GM19238 (cell line): ENCODE data around the gene LRIG1.

Experiments used
- DNase-seq: peaks from one replicate; pipeline ENCODE4 v3.0.0; 2011; ENCODE audit warnings: low spot score; ENCODE audit not compliant: insufficient read length

The LRIG1 gene

DNA sequence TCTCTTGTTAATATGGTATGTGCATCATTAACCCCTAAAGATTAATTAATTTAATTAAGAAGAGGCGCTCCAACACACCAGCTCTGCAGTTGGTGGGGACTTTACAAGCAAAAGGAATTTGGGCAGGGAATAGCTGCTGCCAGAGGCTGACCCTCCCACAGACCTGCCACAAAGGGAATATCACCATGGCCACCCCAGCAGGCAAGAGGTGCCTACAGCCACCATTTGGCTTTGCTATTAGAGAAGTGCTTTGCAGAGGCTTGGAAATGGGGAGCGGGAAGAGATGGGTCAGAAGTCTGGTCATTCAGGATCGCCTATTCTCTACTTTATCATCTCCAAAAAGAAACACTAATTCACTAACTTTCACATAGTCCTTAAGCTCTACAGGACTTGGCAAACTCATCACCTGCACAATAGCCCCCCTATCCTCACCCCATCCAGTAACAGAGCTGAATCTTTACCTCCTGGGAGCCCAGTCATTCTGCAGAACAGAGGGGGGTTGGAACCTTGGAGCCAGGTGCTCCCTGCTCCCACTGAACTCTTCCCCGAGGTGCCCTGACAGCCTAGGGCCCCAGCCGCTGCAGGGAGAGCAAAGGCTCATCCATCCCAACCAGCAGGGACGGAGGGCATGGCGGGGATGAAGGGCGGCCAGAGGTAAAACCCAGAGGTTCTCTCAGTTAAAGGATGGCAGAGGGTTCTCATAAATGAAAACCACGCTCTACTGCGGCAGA is 29.7 kb downstream of the LRIG1 start:
- DNase-seq, result no peak

DNA sequence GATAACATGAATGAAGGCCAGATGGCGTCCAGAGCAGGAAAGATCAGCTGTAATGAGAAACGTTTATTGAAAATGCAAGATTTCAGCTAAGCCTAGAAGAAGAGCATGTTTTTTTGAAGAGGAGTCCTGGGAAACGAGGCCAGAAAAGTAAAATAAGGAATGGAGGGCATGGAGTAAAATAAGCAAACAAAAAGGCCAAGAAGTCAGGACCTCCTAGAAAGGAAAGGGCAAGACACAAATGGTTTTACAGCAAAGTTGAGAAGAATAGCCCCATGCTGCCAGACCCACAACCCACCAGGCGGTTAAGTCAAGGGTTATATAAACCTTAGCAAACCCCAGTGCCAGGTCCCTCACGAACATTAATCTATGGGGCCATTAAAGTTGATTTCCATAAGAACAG is 30.5 kb downstream of the LRIG1 start:
- no peak for DNase-seq

DNA sequence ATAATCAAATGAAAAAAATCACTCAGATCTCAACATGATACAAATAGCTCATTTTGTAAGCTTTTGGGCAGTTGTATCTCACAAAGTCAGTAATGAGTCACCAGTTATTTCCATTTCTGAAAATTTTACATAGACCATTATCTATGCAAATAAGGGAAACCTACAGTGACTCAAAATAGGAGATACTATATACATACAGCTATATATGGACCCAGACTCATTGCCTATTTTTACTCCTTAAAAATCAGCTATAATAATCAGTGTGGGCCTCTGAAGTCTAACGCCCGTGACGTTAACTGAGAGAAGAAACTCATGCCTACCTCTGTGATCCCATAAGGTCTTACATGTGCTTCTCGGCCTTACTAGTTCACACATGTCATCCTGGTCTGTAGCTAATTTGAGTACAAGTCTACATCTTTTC is 31.6 kb downstream of the LRIG1 start:
- no peak for DNase-seq

DNA sequence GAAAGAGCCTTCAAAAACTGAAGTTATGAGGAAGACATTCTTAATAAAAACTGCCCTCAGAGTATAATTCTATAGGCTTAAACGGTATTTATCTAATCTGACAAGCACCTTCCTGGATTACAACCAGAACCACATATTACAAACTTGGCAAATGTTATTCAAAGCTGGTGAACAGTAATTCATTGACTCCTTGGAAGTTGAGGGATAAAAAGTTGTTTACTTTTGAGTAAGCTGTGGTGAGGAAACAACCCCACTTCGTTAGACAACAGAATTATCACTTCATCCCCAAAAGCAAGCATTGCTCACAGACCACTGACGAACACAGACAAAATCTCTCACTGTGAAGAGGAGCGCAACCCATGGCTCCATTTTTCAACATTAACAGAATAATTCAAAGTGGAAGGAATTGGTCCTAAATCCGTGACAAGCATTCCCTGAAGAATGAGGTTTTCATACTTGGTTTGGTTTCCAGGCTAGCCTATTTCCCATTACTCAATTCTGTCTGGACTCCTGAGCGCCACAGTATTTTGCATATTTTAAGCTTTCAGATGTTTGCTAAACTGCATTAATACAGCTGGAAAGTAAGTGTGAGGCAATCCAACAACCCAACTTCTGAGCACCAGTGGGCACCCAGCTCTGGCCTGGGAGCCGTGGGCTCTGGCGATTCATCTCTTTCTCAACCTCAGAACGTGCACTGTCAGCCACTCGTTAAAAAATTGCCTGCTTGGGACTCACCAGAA is 32.7 kb downstream of the LRIG1 start:
- no peak for DNase-seq

DNA sequence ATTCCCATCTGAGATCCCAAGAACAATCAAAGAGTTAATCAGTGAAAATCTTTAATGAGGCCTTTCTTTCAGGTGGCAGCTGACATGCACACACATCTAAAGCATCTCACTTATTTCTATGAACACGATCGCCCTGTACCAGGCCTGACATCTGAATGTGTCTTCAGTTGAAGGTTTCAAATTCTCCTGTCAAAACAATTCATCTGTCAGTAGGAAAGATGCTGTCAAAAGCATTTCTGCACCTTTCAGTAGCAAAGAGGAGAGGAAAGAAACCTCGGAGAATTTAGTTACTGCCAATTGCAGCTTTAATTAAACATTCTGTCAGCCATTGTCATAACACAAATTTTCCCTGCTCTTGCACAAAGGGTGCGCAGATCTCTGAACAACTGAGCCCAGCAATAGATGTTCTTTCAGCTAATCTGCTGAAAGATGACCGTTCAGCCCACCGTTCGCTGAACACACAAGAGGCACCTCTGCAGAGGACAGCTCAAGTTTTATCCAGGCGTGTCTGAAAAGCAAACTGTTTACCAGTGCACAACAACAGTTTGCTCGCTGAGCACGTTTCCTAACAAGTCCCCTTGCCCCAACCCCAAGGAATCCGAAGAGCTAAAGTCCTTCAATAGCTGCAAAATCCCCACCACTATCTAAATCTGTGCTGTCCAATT is 34.1 kb downstream of the LRIG1 start:
- DNase-seq, result no peak

DNA sequence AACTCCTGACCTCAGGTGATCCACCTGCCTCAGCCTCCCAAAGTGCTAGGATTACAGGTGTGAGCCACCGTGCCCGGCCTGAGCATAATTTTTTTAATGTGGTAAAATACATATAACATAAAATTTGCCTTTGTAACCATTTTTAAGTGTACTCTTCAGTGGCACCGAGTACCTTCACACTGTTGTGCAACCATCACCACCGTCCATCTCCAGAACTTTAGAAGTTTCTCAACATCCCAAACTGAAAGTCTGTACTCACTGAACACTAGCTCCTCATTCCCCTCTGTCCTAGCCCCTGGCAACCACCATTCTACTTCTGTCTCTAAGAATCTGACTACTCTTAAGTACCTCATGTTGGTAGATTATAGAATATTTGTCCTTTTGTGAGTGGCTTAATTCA is 35.2 kb downstream of the LRIG1 start:
- DNase-seq, result no peak

DNA sequence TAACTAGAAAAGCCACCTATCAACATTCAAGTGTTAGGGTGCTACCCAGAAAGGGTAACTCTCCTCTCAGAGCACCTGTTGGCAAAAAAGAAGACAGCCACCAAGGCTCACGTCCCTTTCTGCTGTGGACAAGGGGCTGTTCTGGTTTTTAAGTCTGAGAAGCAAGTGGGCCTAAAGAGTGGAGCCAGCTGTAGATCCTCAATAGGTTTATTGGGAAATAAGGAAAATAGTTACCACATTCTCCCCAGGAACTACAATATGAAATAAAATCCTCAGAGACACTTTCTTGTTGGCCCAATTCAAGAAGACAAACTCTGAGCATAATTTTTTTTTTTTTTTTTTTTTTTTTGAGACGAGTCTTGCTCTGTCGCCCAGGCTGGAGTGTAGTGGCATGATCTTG is 35.8 kb downstream of the LRIG1 start:
- no peak for DNase-seq

DNA sequence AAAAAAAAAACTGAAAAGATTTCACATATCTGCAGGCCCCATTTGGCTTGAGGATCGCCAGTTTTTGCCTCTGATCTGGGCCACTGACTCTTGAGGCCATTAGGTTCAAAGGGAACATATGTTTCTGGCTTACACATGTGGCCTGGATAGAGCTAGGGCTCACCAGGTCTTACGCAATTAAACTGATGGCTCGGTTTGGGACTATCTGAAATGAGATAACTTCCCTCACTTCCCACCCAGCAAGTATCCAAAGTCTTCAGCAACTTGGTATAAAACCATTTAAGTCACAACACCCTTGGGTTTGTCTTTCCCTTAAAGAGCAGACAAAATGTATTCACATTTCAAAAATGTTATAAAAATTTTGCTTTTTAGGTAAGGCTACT is 36.3 kb downstream of the LRIG1 start:
- DNase-seq, result no peak

DNA sequence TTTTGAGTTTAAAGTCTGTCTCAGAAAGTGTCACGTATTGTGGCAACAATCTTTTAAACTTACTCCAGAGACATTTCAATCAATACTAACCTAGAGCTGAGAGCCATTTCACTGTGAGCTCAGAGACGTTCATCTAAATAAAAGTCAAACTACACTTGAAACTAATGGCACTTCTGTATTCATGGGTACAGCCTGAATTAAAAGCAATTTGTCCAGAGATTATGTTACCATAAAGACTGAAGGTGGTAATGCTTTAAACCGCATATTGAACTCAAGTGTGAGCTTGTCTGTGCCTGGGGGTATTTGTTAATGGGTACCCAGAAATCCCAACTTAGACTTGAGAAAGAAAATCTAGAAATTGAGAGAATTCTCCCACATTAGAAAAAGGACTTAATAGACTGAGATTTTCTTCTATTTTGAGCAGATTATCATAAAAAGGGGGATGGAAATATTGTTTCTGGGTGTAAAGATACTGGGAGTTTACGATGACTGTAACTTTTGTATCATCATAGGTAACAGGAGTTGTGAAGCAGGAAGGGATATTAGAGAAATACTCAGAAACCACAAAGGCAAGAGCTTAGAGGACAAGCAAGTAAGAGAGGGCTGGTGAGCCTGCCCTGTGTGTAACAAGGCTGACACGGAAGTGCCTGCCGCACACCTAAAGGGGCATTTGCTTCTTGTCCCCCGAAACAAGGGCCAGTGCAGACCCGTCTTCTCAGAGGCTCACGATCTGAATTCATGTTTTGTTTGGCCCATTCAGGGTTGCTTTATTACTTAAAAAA is 36.9 kb downstream of the LRIG1 start:
- no peak for DNase-seq

DNA sequence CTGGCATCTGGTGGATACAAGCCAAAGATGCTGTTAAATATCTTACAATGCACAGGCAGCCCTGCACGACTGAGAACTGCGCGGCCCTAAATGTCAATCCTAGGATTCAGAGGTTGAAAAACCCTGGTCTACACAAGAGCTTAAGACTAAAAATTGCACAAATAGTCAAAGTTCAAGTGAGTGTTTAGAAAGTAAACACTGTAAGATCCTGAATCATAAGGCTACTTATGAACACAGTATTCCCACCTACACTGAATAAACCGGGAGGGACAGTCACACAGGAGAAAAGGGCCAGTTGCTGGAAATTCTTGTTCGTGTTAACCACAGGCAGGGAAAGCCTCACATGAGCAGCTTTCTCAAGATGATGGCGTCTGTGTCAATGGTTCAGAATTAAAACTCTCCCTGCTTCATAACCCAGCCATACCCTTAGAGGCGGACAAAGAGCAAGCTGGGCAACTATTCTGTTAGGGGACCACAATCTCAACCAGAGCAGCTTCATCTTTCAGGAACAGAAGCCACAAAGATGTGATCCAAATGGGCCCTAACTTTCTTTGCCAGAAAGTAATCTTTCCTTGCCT is 37.7 kb downstream of the LRIG1 start:
- no peak for DNase-seq

DNA sequence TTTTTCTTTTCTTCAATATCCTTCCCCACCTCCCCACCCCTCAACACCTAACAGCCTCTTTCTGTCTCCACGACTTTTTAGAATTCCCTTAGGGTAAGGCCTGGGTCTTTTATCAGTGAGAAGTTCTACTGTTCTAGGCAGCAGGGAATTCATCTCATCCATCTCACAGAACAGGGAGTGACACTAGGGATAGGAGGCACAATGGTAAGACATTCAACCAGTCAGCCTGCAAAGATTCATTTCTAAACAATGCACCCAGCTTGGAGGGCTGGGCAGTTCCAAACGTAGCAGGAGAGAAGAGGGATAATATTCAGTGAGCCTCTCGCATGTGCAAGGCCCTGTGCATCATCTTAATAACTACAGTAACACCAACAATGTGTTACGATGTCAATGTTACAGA is 43.6 kb downstream of the LRIG1 start:
- no peak for DNase-seq

DNA sequence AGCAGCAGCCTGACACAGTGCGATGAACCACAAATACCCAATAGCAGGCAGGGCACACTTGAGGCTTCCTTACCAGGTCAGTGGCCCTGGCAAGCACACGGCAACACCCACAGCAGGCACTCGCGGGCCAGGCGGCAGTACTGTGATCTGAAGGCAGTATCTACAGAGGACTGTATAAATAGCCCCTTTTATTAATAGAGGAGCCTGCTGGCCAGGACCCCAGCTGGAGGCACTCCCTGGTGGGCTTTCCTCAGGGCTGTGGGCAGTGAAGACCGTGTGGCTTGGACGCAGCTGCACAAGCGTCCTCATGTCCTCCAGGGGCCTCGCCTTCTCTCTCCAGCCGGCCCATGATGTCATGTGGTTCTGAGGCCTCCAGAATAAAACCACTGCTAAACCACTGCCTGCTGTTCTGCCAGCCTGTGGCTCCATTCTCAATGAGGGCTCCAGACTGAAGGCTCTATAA is 44.1 kb downstream of the LRIG1 start:
- no peak for DNase-seq

DNA sequence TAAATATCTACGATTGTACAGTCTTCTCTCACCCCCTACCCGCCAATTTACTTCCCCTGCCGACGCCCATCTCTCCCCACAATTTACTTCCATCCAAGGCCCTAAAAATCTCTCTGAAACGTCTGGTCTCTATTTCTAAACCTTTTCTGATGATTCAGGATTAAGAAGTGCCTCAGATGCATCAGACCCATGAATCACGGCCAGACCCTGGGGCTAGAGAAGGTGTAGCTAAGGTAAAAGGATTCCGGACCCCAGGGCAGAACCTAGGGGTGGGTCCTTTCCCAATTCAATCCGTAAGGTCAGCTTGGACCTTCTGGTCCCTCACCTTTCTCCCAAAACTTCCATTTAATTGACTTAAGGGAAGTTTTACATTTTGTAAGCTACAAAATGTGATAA is 46.4 kb downstream of the LRIG1 start:
- DNase-seq, result no peak

DNA sequence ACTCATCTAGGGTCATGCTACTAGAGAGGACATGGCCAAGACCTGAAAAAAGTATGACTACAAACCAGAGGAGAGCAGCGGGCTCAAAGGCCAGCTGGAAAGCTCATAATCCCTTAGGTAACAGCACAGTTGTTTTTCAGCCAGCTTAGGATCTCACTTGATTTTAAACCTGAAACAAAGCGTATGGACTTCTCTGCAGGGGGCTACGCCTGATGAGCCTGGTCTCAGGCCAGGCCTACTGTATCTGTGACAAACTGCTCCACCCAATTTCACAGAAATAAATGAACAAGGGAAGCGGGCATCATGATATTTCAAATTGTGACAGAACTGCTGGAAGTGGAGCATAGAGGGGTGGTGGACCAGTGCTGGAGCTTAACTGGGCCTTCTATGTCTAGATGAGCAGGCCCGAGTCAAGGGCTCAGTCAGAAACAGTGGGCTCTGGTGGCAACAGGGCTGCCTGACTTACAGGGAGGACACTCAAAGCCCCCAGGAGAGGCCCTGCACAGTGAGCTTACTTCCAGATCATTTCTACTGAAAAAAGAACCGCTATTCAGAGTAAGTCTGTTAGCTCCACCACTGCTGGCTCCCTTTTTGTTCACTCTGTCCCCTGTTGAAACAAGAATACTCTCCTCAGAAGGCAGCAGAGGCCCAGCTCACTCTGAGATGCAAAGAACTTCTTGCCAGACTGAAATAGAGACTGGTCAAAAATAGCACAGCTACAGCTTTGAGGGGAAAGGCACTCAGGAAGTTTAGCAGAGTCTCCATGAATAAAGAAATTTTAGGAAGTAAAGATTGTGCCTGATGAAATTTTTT is 47.0 kb downstream of the LRIG1 start:
- no peak for DNase-seq

DNA sequence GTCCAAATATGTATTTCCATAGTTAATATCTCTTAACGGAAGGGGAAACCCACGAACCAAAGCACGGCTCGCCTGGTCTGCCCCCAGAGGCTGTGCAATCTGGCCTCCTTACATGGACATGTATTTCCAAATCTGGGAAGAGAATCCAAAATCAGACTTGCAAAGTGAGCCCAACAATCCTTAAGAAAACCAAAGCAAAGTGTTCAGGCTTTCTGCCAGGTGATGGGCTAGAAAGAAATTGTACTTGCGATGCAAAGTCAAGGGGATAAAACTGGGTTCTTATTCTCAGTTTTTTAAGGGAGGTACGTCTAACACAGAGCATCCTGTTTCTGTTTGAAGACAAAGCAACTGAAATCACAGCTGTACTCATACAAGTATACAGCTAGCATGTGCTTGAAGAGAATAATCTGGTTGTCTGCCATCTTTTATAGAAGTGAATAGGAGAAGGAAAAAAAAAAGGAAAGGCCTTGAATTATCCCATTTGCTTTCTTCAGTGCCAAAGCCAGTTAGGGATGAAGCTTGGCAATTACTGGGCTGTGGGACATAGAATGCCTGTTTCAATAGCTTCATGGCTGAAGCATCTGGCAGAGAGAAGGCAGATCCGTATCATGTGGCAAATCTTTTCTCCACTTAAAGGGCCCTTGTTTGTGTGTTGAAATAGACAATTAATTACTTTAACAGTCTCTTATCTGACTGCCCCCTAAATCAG is 48.4 kb downstream of the LRIG1 start:
- no peak for DNase-seq

DNA sequence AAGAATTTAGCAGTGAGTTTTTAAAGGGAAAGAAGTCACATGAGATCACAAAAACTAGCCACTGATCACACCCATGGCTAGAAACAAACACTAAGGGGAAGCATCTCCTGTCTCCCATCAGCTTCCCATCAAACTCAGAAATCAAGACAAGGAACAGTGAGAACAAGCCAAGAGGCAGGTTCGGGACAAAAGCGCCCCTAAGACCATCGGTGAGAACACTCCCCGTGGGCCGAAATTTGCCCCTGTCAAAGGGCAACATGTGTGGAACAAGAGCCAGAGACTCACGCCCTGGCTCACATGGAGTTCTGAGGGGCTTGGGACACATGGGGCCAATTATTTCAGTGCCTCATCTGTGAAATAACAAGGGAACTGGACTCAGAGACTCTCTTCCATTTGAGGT is 49.1 kb downstream of the LRIG1 start:
- no peak for DNase-seq

DNA sequence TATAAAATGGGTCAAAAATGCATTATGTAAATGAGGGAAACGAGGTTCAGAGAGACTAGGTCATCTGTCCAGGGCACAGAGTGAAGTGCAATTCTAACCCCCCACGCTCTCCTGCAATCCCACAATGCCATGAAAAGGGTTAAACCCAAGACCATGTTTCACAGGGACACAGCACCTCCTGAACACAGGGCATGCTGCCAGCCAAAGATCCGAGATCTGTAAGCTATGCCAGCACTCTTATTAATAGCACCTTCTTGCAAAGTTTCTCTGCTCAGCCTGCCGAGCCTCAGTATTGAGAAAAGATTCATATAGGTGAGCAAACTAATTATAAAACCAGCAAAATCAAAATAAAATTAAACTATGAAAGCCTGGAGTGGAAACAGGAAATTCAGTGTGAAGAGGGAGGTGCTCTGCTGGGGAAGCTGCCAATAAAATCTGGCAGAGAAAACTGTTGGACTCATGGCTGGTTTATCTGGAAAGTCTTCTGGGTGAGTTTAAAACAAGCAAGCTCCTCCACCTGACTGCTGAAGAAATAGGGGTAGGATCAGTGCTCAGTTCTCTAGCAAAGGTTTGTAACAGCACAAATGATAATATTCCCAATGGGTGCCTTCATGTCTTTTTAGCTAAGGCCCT is 50.3 kb downstream of the LRIG1 start:
- no peak for DNase-seq

DNA sequence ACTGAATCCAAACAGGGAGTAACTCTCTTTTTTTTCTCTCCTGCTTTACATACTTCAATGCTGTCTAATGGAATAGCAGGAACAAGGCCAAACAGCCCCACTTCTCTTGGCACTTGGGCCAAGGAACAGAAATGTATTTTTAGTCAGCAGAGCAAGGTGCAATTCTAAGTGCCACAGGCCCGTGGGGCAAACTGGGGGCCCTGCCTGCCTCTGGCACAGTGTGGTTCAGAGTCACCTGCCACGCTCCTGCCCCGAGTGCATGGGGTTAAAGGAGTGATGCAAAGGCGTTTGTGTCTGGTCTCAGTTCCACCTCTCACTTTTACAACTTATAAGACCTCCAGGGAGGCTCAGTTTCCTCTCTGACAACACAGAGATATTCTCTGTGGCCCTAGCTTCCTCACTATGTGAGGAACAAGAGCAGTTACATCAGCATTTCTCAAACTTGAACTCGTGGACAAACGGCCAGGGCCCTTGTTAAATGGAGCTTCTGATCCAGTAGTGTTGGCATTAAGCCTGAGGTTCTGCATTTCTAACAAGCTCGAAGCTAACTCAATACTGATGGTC is 51.3 kb downstream of the LRIG1 start:
- no peak for DNase-seq

DNA sequence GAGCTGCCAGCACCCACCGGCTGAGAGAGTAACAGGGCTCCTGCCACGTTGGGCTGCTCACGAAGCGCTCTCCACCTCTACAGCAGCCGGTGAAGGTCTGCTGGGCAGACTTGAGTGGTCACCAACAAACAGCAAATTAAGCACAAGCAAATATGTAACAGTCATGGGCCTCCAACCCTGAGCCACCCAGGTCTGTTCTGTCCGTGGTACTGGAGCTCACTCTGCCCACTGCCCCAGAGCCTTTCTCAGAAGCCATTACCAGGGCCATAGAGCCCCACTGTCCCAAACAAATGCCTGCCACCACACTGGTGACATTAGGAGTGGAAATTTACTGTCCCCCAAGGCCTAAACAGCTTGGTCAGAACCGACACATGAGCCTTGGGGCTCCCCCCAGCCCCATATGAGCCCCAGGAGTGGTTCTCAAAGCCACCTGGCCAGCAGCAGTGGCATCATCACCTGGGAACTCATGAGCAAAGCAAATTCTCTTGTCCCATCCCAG is 56.6 kb downstream of the LRIG1 start:
- no peak for DNase-seq
